ENCODE measurements around the gene HSPA6.

The HSPA6 gene

GRCh38 chr1:161497961-161498360 lies 26.4 kb upstream of the HSPA6 start:
- Histone ChIP-seq H3K4me2 (ENCODE audit: low read length) (no peak overlapping the region), H3K9me3 (ENCODE audit: low read length) (no peaks in the 10 kb centered on the region), H4K20me1 (ENCODE audit: insufficient read depth, low read length) (no peaks in the 10 kb centered on the region), H3F3A (ENCODE audit: insufficient read depth, low read length) (no peaks in the 10 kb centered on the region), H3K9ac (ENCODE audit: low read length) (no peak overlapping the region), H3K4me1 (ENCODE audit: insufficient read depth, low read length, severe bottlenecking) (no peaks in the 10 kb centered on the region), H3K9me2 (ENCODE audit: low read depth, low read length) (no peaks in the 10 kb centered on the region), H2AFZ (ENCODE audit: low read length) (no peak overlapping the region), H3K36me3 (ENCODE audit: insufficient read depth, low read length) (no peaks in the 10 kb centered on the region), H3K4me3 (ENCODE audit: low read depth, low read length, poor library complexity, severe bottlenecking) (no peak overlapping the region), H3K27me3 (ENCODE audit: insufficient read depth, low read length) (no peaks in the 10 kb centered on the region), H3K27ac (ENCODE audit: low read depth, low read length, poor library complexity, severe bottlenecking) (no peak overlapping the region), H3K79me2 (ENCODE audit: insufficient read depth, low read length) (no peaks in the 10 kb centered on the region)
- TF ChIP-seq EZH2 (IDR thresholded peaks at IDR 0.05; ENCODE audit: borderline replicate concordance, low read length) (no peak), CTCF (IDR thresholded peaks at IDR 0.05; ENCODE audit: low read length) (no peak)

GRCh38 chr1:161498646-161499045 lies 25.7 kb upstream of the HSPA6 start:
- Histone ChIP-seq H3K4me2 (ENCODE audit: low read length) (no peak overlapping the region), H3K9ac (ENCODE audit: low read length) (no peak overlapping the region), H3K36me3 (ENCODE audit: insufficient read depth, low read length) (no peaks in the 10 kb centered on the region), H2AFZ (ENCODE audit: low read length) (no peak overlapping the region), H3K27ac (ENCODE audit: low read depth, low read length, poor library complexity, severe bottlenecking) (no peak overlapping the region), H3K4me1 (ENCODE audit: insufficient read depth, low read length, severe bottlenecking) (no peaks in the 10 kb centered on the region), H3K27me3 (ENCODE audit: insufficient read depth, low read length) (no peaks in the 10 kb centered on the region), H3K4me3 (ENCODE audit: low read depth, low read length, poor library complexity, severe bottlenecking) (no peak overlapping the region), H3K9me2 (ENCODE audit: low read depth, low read length) (no peaks in the 10 kb centered on the region), H4K20me1 (ENCODE audit: insufficient read depth, low read length) (no peaks in the 10 kb centered on the region), H3K79me2 (ENCODE audit: insufficient read depth, low read length) (no peaks in the 10 kb centered on the region), H3K9me3 (ENCODE audit: low read length) (no peaks in the 10 kb centered on the region), H3F3A (ENCODE audit: insufficient read depth, low read length) (no peaks in the 10 kb centered on the region)
- no peak for TF ChIP-seq EZH2 (IDR thresholded peaks at IDR 0.05; ENCODE audit: borderline replicate concordance, low read length)
- TF ChIP-seq CTCF (IDR thresholded peaks at IDR 0.05; ENCODE audit: low read length) = no peak

GRCh38 chr1:161499099-161500039 lies 25.0 kb upstream of the HSPA6 start:
- no peak overlapping the region for H3K4me2 ChIP-seq (ENCODE audit: low read length)
- no peak overlapping the region for H3K27ac ChIP-seq (ENCODE audit: low read depth, low read length, poor library complexity, severe bottlenecking)
- H3K9me3 ChIP-seq (ENCODE audit: low read length) = no peaks in the 10 kb centered on the region
- H3K9me2 ChIP-seq (ENCODE audit: low read depth, low read length) = no peaks in the 10 kb centered on the region
- no peak overlapping the region for H3K4me3 ChIP-seq (ENCODE audit: low read depth, low read length, poor library complexity, severe bottlenecking)
- H3K79me2 ChIP-seq (ENCODE audit: insufficient read depth, low read length) = no peaks in the 10 kb centered on the region
- TF ChIP-seq CTCF (IDR thresholded peaks at IDR 0.05; ENCODE audit: low read length) (no peak), EZH2 (IDR thresholded peaks at IDR 0.05; ENCODE audit: borderline replicate concordance, low read length) (no peak)
- no peak overlapping the region for H2AFZ ChIP-seq (ENCODE audit: low read length)
- H3K27me3 ChIP-seq (ENCODE audit: insufficient read depth, low read length) = no peaks in the 10 kb centered on the region
- H3F3A ChIP-seq (ENCODE audit: insufficient read depth, low read length) = no peaks in the 10 kb centered on the region
- no peak overlapping the region for H3K9ac ChIP-seq (ENCODE audit: low read length)
- H3K4me1 ChIP-seq (ENCODE audit: insufficient read depth, low read length, severe bottlenecking) = no peaks in the 10 kb centered on the region
- H3K36me3 ChIP-seq (ENCODE audit: insufficient read depth, low read length) = no peaks in the 10 kb centered on the region
- H4K20me1 ChIP-seq (ENCODE audit: insufficient read depth, low read length) = no peaks in the 10 kb centered on the region
